Measurements from ENCODE around the gene ZNF544.
A peak's percentile ranks its signal among the peaks of the same experiment; 100 is the strongest.

ZNF544 gene

DNA sequence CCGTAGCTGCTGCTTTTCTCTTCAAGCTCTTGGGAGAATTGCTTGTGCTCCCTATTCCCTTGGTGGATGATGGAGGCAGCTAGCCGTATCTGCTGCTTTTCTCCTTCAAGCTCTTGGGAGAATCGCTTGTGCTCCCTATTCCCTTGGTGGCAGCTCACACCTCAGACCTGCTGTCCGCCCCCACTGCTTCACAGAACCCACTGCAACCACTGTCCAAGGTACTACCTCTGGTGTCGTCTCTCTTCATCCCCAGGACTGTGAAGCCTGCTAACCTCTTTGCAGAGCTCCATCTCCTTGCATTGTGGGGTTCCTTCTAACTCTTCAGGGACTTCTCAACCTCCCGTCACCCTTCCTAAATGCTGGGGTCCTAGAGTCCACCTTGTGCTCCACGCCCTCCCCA, 71.9 kb downstream of the ZNF544 start:
- no peaks in the 10 kb centered on the region for H3K27me3 ChIP-seq (ENCODE audit: insufficient read depth, low read length)
- no peak overlapping the region for H3K4me2 ChIP-seq (ENCODE audit: low read length)
- 0 out of 2 replicates have a peak, but pooled peaks cover 2% of the 10 kb centered on the region for H3K79me2 ChIP-seq (ENCODE audit: insufficient read depth, low read length)
- peaks cover 7% of the 10 kb centered on the region for H3K4me1 ChIP-seq (ENCODE audit: insufficient read depth, low read length, severe bottlenecking)
- no peaks in the 10 kb centered on the region for H4K20me1 ChIP-seq (ENCODE audit: insufficient read depth, low read length)
- no peak overlapping the region for H3K27ac ChIP-seq (ENCODE audit: low read depth, low read length, poor library complexity, severe bottlenecking)
- no peaks in the 10 kb centered on the region for H3F3A ChIP-seq (ENCODE audit: insufficient read depth, low read length)
- H3K36me3 ChIP-seq (ENCODE audit: insufficient read depth, low read length), result peaks cover 73% of the 10 kb centered on the region
- TF ChIP-seq, protein P1, sequence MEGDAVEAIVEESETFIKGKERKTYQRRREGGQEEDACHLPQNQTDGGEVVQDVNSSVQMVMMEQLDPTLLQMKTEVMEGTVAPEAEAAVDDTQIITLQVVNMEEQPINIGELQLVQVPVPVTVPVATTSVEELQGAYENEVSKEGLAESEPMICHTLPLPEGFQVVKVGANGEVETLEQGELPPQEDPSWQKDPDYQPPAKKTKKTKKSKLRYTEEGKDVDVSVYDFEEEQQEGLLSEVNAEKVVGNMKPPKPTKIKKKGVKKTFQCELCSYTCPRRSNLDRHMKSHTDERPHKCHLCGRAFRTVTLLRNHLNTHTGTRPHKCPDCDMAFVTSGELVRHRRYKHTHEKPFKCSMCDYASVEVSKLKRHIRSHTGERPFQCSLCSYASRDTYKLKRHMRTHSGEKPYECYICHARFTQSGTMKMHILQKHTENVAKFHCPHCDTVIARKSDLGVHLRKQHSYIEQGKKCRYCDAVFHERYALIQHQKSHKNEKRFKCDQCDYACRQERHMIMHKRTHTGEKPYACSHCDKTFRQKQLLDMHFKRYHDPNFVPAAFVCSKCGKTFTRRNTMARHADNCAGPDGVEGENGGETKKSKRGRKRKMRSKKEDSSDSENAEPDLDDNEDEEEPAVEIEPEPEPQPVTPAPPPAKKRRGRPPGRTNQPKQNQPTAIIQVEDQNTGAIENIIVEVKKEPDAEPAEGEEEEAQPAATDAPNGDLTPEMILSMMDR (IDR thresholded peaks at IDR 0.05; ENCODE audit: low read length), result no peak
- TF ChIP-seq EZH2 (IDR thresholded peaks at IDR 0.05; ENCODE audit: borderline replicate concordance, low read length), result no peak
- H3K4me3 ChIP-seq (ENCODE audit: low read depth, low read length, poor library complexity, severe bottlenecking), result no peak overlapping the region
- no peak overlapping the region for H3K9ac ChIP-seq (ENCODE audit: low read length)
- H3K9me3 ChIP-seq (ENCODE audit: low read length), result peaks cover 9% of the 10 kb centered on the region; the same call in 1 of the 2 replicates
- no peaks in the 10 kb centered on the region for H3K9me2 ChIP-seq (ENCODE audit: low read depth, low read length)
- no peak overlapping the region for H2AFZ ChIP-seq (ENCODE audit: low read length)

DNA sequence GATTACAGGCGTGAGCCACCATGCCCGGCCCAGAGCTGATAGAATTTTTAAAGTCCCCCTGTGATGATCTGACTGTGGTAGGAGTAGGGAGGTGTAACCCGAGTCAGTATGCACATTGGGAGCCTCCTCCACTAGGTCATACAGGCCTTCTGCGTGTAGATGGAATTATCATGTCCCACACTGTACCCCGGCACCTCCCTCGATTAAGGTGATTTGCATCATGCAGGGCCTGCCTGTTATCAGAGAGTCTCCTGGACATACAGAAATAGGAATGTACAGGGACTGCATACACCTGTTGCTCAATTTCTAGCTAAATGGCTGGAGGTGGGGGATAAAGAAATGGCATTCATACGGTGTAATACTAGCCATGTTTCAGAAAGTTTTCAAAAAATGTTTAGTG, 75.5 kb downstream of the ZNF544 start:
- TF ChIP-seq, protein P1 (IDR thresholded peaks at IDR 0.05; ENCODE audit: low read length), result no peak
- no peak for TF ChIP-seq EZH2 (IDR thresholded peaks at IDR 0.05; ENCODE audit: borderline replicate concordance, low read length)
- Histone ChIP-seq H3F3A (ENCODE audit: insufficient read depth, low read length) (no peaks in the 10 kb centered on the region), H3K36me3 (ENCODE audit: insufficient read depth, low read length) (peaks cover 70% of the 10 kb centered on the region), H3K4me1 (ENCODE audit: insufficient read depth, low read length, severe bottlenecking) (peaks cover 18% of the 10 kb centered on the region), H3K9me2 (ENCODE audit: low read depth, low read length) (no peaks in the 10 kb centered on the region), H3K27ac (ENCODE audit: low read depth, low read length, poor library complexity, severe bottlenecking) (peak overlapping the region; percentile 36), H3K79me2 (ENCODE audit: insufficient read depth, low read length) (peaks cover 10% of the 10 kb centered on the region; the same call in 1 of the 2 replicates), H3K4me3 (ENCODE audit: low read depth, low read length, poor library complexity, severe bottlenecking) (peak overlapping the region; percentile 78), H4K20me1 (ENCODE audit: insufficient read depth, low read length) (no peaks in the 10 kb centered on the region), H3K9me3 (ENCODE audit: low read length) (peaks cover 4% of the 10 kb centered on the region; the same call in 1 of the 2 replicates), H2AFZ (ENCODE audit: low read length) (peak overlapping the region; percentile 57; the same call in 1 of the 2 replicates), H3K4me2 (ENCODE audit: low read length) (peak overlapping the region; percentile 82), H3K27me3 (ENCODE audit: insufficient read depth, low read length) (no peaks in the 10 kb centered on the region), H3K9ac (ENCODE audit: low read length) (peak overlapping the region; percentile 53; the same call in 1 of the 2 replicates)

DNA sequence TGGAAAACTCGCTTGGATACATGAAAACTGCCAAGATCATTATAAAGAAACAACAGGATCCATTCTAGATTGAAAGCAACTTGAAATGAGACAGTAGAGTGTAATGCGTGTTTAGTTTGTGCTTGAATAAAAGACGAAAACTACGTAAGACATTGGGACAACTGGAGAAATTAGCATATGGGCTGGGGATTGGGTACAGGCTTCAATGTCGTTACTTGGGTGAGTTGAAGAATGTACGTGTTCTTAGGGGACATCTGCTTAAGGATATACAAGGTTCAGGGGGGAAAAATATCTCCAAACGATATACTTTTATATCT, 76.0 kb downstream of the ZNF544 start:
- Histone ChIP-seq H3K4me2 (ENCODE audit: low read length) (peak overlapping the region; percentile 82), H2AFZ (ENCODE audit: low read length) (peak overlapping the region; percentile 57; the same call in 1 of the 2 replicates), H3K36me3 (ENCODE audit: insufficient read depth, low read length) (peaks cover 72% of the 10 kb centered on the region), H3K9ac (ENCODE audit: low read length) (peak overlapping the region; percentile 53), H3K27ac (ENCODE audit: low read depth, low read length, poor library complexity, severe bottlenecking) (peak overlapping the region; percentile 36), H3K9me2 (ENCODE audit: low read depth, low read length) (no peaks in the 10 kb centered on the region), H3F3A (ENCODE audit: insufficient read depth, low read length) (no peaks in the 10 kb centered on the region), H3K9me3 (ENCODE audit: low read length) (peaks cover 4% of the 10 kb centered on the region; the same call in 1 of the 2 replicates), H4K20me1 (ENCODE audit: insufficient read depth, low read length) (no peaks in the 10 kb centered on the region), H3K27me3 (ENCODE audit: insufficient read depth, low read length) (no peaks in the 10 kb centered on the region), H3K4me1 (ENCODE audit: insufficient read depth, low read length, severe bottlenecking) (peaks cover 18% of the 10 kb centered on the region), H3K79me2 (ENCODE audit: insufficient read depth, low read length) (peaks cover 10% of the 10 kb centered on the region; the same call in 1 of the 2 replicates), H3K4me3 (ENCODE audit: low read depth, low read length, poor library complexity, severe bottlenecking) (peak overlapping the region; percentile 78)
- TF ChIP-seq, protein P1 (IDR thresholded peaks at IDR 0.05; ENCODE audit: low read length), result no peak
- TF ChIP-seq EZH2 (IDR thresholded peaks at IDR 0.05; ENCODE audit: borderline replicate concordance, low read length), result no peak
